M059J (cell line): ENCODE results near the gene EEF2K. TPM values are rescaled to one million over a fixed set of nuclear protein-coding genes. Genes with fewer than 3 reads are reported as not detected.
A peak's percentile ranks its signal among the peaks of the same experiment; 100 is the strongest.

Experiments
- DNase-seq: peaks from one replicate; pipeline ENCODE4 v3.0.0-alpha.2; 2012; ENCODE audit warnings: low read depth
- total RNA-seq: library from RNA; depleted of rRNA; stranded (reverse); fragments of >200 nt; shearing (Covaris generic); gene quantifications from 2 replicates; pipeline ENCODE4 v1.2.3, GENCODE V29; 2014

EEF2K gene
- total RNA-seq, 1 experiment from 2014 or later: 19.1 TPM

GRCh38 chr16:22317001-22317530 lies 111.0 kb downstream of the EEF2K start:
- DNase-seq: no peak

GRCh38 chr16:22317625-22318024 lies 111.5 kb downstream of the EEF2K start:
- no peak for DNase-seq

GRCh38 chr16:22318690-22319358 lies 112.7 kb downstream of the EEF2K start:
- peak; percentile 28 for DNase-seq

GRCh38 chr16:22320572-22321339 lies 114.7 kb downstream of the EEF2K start:
- DNase-seq: no peak

GRCh38 chr16:22321340-22322001 lies 115.4 kb downstream of the EEF2K start:
- peak; percentile 61 for DNase-seq

- DNase-seq: no peak
Observed at GRCh38 chr16:22322021-22322471, 116.0 kb downstream of the EEF2K start.

GRCh38 chr16:22322741-22323140 lies 116.7 kb downstream of the EEF2K start:
- DNase-seq: no peak

- no peak for DNase-seq
Observed at GRCh38 chr16:22323173-22323958, 117.3 kb downstream of the EEF2K start.

GRCh38 chr16:22323959-22324786 lies 118.1 kb downstream of the EEF2K start:
- no peak for DNase-seq

- no peak for DNase-seq
Observed at GRCh38 chr16:22324787-22325597, 118.9 kb downstream of the EEF2K start.

GRCh38 chr16:22325598-22326368 lies 119.7 kb downstream of the EEF2K start:
- no peak for DNase-seq

- no peak for DNase-seq
Observed at GRCh38 chr16:22326369-22326652, 120.2 kb downstream of the EEF2K start.

GRCh38 chr16:22326771-22327445 lies 120.8 kb downstream of the EEF2K start:
- no peak for DNase-seq

- DNase-seq: no peak
Observed at GRCh38 chr16:22327446-22327775, 121.3 kb downstream of the EEF2K start.

- DNase-seq: no peak
Observed at GRCh38 chr16:22328081-22328725, 122.1 kb downstream of the EEF2K start.

- no peak for DNase-seq
Observed at GRCh38 chr16:22329199-22329695, 123.2 kb downstream of the EEF2K start.

GRCh38 chr16:22330326-22330725 lies 124.2 kb downstream of the EEF2K start:
- no peak for DNase-seq

GRCh38 chr16:22333457-22333994 lies 127.4 kb downstream of the EEF2K start:
- no peak for DNase-seq
